ENCODE results near the gene CPA1.

- TF ChIP-seq CTCF (IDR thresholded peaks at IDR 0.05) (no peak), POLR2A (IDR thresholded peaks at IDR 0.05) (no peak)
These were observed 4.7 kb downstream of the CPA1 start for GRCh38 chr7:130384841-130385599.
